ENCODE measurements around the gene CHST2.

Gene CHST2

DNA sequence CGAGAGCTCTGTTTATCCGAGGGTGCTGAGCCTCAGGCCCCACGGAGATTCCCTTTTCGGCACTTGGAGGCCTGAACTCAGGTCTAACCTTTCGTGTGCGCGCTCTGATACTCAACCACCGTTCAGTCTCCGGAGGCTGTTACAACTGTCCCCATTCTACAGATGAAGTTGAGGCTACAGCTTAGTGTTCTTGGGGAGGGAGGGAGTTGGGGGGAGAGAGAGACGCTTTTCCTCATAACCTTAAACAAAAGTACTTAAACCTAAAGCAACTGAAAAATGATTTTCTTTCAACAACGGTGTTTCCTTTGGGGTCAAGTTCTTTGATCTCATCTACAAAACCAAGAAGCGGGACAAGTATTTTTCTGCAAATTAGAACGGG lies 952 bp upstream of the CHST2 start:
- peak overlapping the region; percentile 82 for H3K4me3 ChIP-seq (ENCODE audit: low read depth, low read length)
- no peak for DNase-seq (ENCODE audit: low read depth, low spot score)
- TF ChIP-seq, protein P1, sequence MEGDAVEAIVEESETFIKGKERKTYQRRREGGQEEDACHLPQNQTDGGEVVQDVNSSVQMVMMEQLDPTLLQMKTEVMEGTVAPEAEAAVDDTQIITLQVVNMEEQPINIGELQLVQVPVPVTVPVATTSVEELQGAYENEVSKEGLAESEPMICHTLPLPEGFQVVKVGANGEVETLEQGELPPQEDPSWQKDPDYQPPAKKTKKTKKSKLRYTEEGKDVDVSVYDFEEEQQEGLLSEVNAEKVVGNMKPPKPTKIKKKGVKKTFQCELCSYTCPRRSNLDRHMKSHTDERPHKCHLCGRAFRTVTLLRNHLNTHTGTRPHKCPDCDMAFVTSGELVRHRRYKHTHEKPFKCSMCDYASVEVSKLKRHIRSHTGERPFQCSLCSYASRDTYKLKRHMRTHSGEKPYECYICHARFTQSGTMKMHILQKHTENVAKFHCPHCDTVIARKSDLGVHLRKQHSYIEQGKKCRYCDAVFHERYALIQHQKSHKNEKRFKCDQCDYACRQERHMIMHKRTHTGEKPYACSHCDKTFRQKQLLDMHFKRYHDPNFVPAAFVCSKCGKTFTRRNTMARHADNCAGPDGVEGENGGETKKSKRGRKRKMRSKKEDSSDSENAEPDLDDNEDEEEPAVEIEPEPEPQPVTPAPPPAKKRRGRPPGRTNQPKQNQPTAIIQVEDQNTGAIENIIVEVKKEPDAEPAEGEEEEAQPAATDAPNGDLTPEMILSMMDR (IDR thresholded peaks at IDR 0.05; ENCODE audit: low read depth, low read length) = no peak
- in situ Hi-C loops (cut with HindIII; ENCODE audit: low sequenced_read_pairs) = no loop called here

DNA sequence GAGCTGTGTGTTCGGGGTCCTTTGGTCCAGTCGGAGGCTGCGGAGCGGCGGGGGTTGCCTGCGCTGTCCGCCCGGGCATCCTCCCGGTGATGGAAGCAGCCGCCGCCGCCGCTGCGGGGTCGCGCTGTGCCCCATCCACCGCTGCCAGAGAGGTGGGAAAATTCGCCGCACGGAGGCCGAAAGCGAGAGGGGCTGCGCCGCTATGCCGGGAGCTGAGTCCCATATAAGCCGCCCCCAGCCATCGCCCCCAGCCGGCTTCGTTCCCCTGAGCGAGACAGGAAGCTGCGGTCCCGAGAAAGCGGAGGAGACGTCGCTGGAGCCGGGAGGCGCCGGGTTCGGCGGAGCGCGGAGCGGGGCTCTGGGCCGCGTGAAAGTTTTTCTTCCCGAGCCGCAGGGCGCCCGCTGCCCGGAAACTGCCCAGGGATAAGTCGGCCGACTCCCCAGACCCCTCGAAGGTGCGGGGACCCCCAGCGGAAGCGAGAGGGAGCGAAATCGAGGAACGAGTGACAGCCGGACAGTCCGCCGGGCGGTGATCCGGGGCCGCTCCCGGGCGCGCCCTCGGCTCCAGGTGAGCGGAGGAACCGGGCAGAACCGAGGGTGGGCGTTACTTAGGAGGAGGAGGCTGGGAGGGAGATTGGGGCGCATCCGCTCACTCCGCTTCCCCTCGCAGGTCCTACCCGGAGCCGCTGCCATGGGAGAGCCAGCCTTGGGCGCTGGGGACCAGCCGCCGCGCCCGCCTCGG lies 574 bp downstream of the CHST2 start:
- peak overlapping the region; percentile 82 for H3K4me3 ChIP-seq (ENCODE audit: low read depth, low read length)
- TF ChIP-seq, protein P1 (IDR thresholded peaks at IDR 0.05; ENCODE audit: low read depth, low read length) = peak; percentile 1
- in situ Hi-C loops (cut with HindIII; ENCODE audit: low sequenced_read_pairs) = no loop called here
- peak; percentile 49 for DNase-seq (ENCODE audit: low read depth, low spot score)

DNA sequence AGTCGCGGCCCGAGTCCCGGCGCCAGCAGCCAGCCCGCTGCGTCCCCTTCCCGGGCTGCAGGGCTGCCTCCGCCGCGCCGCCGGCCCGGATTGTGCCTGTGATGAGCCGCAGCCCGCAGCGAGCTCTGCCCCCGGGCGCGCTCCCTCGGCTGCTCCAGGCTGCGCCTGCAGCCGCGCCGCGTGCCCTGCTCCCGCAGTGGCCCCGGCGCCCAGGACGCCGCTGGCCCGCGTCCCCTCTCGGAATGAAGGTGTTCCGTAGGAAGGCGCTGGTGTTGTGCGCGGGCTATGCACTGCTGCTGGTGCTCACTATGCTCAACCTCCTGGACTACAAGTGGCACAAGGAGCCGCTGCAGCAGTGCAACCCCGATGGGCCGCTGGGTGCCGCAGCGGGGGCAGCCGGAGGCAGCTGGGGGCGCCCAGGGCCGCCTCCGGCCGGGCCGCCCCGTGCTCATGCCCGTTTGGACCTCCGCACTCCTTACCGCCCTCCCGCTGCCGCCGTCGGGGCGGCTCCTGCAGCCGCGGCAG lies 1.2 kb downstream of the CHST2 start:
- H3K4me3 ChIP-seq (ENCODE audit: low read depth, low read length) = peak overlapping the region; percentile 82
- TF ChIP-seq, protein P1 (IDR thresholded peaks at IDR 0.05; ENCODE audit: low read depth, low read length) = peak; percentile 21
- DNase-seq (ENCODE audit: low read depth, low spot score) = peak; percentile 33
- in situ Hi-C loops (cut with HindIII; ENCODE audit: low sequenced_read_pairs) = no loop called here

DNA sequence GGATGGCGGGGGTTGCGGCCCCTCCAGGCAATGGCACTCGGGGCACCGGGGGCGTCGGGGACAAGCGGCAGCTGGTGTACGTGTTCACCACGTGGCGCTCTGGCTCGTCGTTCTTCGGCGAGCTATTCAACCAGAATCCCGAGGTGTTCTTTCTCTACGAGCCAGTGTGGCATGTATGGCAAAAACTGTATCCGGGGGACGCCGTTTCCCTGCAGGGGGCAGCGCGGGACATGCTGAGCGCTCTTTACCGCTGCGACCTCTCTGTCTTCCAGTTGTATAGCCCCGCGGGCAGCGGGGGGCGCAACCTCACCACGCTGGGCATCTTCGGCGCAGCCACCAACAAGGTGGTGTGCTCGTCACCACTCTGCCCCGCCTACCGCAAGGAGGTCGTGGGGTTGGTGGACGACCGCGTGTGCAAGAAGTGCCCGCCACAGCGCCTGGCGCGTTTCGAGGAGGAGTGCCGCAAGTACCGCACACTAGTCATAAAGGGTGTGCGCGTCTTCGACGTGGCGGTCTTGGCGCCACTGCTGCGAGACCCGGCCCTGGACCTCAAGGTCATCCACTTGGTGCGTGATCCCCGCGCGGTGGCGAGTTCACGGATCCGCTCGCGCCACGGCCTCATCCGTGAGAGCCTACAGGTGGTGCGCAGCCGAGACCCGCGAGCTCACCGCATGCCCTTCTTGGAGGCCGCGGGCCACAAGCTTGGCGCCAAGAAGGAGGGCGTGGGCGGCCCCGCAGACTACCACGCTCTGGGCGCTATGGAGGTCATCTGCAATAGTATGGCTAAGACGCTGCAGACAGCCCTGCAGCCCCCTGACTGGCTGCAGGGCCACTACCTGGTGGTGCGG lies 1.9 kb downstream of the CHST2 start:
- peak overlapping the region; percentile 82 for H3K4me3 ChIP-seq (ENCODE audit: low read depth, low read length)
- peak; percentile 55 for DNase-seq (ENCODE audit: low read depth, low spot score)
- TF ChIP-seq, protein P1 (IDR thresholded peaks at IDR 0.05; ENCODE audit: low read depth, low read length) = peak; percentile 61
- in situ Hi-C loops (cut with HindIII; ENCODE audit: low sequenced_read_pairs) = no loop called here

DNA sequence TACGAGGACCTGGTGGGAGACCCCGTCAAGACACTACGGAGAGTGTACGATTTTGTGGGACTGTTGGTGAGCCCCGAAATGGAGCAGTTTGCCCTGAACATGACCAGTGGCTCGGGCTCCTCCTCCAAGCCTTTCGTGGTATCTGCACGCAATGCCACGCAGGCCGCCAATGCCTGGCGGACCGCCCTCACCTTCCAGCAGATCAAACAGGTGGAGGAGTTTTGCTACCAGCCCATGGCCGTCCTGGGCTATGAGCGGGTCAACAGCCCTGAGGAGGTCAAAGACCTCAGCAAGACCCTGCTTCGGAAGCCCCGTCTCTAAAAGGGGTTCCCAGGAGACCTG lies 2.5 kb downstream of the CHST2 start:
- no peak for DNase-seq (ENCODE audit: low read depth, low spot score)
- no peak overlapping the region for H3K4me3 ChIP-seq (ENCODE audit: low read depth, low read length)
- TF ChIP-seq, protein P1 (IDR thresholded peaks at IDR 0.05; ENCODE audit: low read depth, low read length) = no peak
- in situ Hi-C loops (cut with HindIII; ENCODE audit: low sequenced_read_pairs) = no loop called here

DNA sequence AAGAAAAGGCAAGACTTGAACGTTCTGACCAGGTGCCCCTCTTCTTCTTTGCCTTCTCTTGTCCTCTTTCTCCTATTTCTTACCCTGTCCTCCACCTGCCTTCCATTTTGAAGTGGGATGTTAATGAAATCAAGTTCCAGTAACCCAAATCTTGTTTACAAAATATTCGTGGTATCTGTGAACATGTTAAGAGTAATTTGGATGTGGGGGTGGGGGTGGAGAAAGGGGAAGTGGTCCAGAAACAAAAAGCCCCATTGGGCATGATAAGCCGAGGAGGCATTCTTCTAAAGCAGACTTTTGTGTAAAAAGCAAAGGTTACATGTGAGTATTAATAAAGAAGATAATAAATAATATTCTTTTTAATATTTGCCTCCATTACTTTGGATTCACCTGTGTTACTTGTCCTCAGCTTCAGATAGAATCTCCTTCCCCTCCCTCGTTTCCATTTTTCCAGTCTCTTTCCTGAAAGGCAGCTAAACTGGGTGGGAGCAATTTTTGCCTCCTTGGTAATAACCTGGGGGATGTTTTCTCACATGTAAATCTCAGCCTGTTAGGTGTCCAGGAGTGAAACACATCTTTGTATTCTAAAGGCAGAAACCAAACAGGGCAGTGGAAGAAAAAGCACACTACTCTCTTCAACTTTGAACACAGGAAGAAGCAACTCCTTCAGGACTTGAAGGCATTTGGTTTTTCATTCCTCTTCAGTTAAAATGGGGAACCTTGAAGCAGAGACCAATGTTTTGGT lies 3.2 kb downstream of the CHST2 start:
- H3K4me3 ChIP-seq (ENCODE audit: low read depth, low read length) = no peak overlapping the region
- no peak for DNase-seq (ENCODE audit: low read depth, low spot score)
- TF ChIP-seq, protein P1 (IDR thresholded peaks at IDR 0.05; ENCODE audit: low read depth, low read length) = no peak
- in situ Hi-C loops (cut with HindIII; ENCODE audit: low sequenced_read_pairs) = no loop called here

Measured in astrocyte of the spinal cord (primary cell).